HG03439 (cell line): ENCODE measurements around the gene SLC2A2.
A peak's percentile ranks its signal among the peaks of the same experiment; 100 is the strongest.
"Not testable (repeated sequence)": the region's sequence is repeated elsewhere in the genome, so short reads cannot be mapped to it uniquely, and the experiment has no call there.

Experiments used
- ATAC-seq: cut with Tn5 transposase; IDR thresholded peaks from one replicate; pipeline ENCODE4 v1.9.1; 2021; ENCODE audit warnings: mild to moderate bottlenecking, moderate library complexity; ENCODE audit not compliant: unreplicated experiment

Gene SLC2A2

DNA sequence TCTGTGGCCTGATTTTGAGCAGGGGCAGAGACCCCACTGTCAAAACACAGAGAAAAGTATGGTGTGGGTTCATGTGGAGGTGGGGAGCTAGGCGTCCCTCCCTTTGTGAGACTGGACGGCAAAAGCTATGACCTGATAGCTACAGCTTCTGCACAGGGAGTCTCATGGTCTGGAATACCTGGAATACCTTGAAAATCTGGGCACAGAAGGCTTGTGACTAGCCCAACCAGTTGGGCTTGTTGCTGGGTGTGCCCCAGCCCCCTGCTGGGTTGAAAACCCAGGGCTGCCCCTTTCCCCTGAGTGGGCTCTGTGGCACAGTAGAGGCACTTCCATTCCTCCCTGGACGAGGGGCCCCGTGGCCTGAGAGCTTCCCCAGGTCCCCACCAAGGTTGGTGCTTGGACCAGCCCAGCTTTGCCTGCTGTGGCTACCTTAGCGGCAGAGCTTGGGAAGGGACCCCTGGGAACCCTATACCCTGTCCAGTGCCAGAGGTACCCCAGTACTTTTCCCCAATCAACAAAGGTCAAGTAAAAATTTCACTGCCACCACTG lies 37.3 kb downstream of the SLC2A2 start:
- ATAC-seq, result no peak

DNA sequence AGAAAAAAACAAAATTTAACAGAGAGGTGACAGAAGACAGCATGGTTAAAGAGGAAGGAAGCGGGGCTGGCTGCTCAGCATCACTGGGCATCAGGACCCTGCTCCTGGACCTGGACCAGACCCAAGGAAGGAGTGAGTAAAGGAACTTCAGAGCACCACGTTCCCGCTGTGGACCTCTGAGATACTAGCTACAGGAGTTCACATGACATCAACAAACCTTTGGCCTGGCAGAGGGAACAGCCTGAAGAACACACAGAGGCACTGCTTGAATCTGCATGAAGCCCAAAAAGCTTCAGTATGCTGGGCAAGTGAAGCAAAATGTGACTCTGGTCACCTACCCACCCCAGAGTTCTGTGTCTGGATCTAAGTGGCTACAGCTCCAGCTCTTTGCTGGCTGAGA lies 38.1 kb downstream of the SLC2A2 start:
- ATAC-seq, result no peak

DNA sequence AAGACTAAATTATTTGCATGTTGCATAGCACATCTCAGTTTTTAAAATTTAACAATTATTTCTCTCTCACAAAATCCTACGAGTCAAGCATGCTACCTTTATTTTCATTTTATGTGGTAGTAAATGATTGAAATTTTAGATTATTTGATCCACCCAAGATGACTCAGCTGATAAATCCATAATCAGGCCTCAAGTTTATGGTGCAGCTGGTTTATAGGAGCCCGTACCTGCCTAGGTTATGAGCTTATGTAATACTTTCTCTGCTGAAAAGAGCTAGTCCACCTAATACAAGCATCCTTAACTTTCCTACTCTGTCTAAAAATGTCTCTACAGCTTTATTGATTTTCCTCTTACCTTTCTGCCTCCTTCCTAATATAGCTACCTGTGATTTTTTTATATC lies 41.2 kb downstream of the SLC2A2 start:
- no peak for ATAC-seq

DNA sequence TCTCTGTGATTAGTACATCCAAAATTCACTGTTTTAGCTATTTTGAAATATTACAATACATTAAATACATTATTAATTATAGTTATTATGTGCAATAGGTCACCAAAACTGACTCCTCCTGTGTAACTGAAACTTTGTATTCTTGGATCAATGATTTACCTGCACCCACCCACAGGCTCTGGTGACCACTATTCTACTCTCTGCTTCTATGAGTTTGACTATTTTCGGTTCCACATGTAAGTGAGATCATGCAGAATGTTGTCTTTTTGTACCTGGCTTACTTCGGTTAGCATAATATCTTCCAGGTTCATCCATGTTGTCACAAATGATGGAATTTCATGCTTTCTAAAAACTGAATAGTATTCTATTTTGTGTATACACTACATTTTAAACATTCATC lies 43.8 kb downstream of the SLC2A2 start:
- ATAC-seq, result peak; percentile 85

DNA sequence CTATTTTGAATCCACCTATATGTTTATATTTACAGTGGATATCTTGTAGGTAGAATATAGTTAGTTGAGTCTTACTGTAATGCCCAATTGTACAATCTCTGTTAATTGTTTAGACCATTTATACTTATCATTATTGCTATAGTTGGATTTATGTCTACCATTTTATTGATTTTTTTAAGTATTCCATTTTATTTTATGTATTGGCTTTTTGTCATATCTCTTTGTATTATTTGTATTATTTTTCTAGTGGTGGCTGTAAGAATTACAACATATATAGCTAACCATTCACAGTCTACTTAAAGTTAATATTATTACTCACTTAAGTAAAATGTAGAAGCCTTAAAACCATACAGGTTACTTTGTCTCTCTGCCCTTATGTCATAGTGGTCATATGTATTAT lies 46.1 kb downstream of the SLC2A2 start:
- ATAC-seq, result no peak

DNA sequence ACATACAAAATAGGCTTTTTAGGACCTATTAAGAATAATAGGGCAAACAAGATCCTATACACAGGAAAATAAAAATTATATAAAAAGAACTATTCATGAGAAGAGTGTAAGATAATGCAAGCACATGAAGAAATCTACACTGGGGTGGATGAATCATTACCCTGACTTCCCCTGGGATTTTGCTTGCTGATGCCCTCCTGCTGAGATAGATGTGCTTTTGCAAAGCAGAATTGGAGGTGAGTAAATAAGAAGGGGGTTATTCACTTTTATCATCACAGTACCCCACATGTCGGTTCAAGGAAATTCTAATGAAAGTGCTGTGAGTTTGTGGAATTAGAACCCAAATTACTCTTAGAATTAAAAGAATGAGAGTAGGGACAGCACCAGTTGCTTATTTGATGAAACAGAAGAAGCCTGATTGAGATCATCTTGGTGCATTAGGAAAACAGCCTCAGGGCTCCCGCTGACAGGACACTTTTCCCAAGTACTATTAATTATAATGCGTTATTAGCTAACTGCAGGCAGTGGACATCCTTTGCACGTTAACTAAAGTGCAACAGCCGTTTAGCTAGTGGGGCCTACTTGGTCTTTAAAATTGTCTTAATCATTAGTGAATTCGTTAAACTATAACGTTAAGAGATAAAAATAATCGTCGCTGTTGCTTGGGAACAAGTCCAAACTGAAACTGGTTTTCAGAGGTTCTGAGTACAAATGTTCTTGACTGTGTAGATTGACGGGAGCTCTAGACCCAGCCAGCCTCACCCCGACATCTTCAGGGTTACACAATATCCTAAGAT lies 48.4 kb downstream of the SLC2A2 start:
- ATAC-seq, result no peak

DNA sequence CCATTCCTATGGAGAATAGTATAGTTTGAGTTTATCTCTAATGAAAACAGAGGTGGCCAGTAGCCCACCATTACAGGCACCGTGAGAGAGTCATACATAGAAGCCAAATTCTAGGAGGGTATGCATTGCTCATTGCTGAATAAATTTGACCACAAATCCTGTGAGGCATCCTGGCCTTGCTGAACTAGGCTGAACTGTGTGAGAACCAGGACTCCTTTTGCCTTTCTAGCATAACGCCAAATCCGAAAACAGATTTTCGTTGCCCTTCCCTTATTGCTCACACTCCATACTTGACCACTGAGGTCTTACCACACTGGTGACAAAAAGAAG lies 50.4 kb downstream of the SLC2A2 start:
- ATAC-seq, result no peak

DNA sequence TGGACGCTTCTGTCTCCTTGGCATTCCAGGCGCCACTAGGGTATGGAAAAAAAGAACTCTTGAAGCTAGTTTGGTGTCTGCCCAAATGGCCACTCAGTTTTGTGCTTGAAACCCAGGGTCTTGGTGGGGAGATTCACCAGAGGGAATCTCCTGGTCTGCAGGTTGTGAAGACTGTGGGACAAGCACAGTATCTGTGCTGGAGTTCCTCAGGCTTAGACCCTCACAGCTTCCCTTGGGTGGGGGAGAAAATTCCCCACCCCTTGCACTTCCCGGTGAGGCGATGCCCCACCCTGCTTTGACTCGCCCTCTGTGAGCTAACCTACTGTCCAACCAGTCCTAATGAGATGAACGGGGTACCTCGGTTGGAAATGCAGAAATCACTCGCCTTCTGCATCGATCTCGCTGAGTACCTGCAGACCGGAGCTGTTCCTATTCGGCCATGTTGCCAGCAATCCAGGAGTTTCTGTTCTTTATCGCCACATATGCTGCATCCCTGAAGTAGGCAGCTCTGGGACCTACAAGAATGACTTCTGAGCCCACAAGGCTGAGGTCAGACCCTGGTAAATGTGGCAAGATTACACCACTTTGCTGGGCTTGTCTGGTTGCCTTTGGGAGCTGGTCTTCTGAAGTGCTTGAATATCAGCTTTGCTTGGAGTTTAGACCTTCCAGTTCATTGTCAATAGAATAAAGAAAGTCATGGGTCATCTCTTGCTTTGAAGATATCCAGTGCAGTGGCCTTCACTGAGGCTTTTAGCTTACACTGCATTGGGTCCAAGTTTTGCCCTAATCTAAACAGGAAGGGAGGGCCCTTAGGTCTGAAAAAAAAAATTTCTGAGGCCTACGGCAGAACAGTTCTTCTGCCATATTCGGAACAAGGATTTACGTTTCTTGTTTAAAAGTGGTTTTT lies 51.0 kb downstream of the SLC2A2 start:
- no peak for ATAC-seq

DNA sequence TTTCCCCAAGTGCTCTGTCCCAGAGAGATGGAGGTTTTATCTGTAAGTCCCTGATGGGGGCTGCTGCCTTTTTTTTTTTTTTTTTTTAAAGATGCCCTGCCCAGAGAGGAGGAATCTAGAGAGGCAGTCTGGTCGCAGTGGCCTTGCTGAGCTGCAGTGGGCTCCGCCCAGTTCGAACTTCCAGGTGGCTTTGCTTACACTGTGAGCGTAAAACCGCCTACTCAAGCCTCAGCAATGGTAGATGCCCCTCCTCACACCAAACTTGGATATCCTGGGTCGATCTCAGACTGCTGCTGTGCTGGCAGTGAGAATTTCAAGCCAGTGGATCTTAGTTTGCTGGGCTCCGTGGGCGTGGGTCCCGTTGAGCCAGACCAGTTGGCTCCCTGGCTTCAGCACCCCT lies 51.6 kb downstream of the SLC2A2 start:
- no peak for ATAC-seq

DNA sequence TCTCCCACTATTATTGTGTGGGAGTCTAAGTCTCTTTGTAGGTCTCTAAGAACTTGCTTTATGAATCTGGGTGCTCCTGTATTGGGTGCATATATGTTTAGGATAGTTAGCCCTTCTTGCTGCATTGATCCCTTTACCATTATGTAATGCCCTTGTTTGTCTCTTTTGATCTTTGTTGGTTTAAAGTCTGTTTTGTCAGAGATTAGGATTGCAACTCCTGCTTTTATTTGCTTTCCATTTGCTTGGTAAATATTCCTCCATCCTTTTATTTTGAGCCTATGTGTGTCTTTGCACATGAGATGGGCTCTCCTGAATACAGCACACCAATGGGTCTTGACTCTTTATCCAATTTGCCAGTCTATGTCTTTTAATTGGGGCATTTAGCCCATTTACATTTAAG lies 53.6 kb downstream of the SLC2A2 start:
- ATAC-seq, result not testable (repeated sequence)

DNA sequence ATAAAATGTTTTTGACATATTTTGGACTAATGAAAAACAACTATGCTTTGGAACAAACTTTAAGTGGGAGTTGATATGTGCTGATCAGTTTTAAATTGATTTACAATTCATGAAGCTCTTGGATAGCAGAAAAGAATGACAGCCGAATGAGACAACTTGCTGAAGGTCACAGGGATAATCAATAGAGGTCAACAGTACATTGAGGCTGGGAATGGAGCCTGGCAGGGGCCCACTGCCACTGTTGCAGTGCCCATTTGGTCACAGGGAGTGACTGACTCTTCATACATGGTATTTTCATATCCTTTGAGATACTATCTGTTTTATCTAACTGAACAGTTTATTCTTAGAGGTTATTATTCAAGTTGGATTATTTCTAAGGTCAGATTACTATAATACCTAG lies 59.4 kb downstream of the SLC2A2 start:
- no peak for ATAC-seq

DNA sequence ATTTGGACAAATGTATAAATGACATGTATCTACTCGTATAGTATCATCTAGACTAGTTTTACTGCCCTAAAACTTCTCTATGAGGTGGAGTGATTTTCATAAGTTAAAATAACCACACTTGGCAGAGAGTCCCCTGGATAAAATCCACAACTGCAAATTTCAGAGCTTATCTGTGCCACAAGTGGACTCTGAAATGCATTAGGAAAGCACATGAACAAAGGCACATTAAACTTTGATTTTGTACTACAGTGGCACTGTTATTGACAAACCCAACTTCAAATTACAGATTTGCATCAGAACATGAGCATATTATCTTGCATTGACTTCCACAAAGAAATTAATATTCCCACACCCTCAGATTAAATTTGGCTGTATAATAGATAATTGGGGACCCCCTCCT lies 60.0 kb downstream of the SLC2A2 start:
- no peak for ATAC-seq

DNA sequence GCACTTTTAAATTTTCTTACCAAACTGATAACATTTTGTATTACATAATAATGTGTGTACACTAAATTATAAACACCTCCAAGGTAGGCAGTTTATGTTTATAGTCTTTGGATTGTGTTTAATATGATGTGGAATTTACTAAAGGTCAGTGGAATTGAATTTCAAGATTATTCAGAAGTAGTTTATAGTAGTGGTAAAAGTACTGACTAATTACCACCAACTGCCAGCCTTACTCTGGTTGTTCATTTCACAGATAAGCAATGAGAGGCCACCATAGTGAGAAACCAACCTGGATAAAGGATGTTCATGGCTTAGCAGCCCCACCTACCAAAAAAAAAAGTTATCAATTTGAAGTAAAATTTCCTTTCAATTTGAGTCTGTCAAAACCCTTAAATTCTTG lies 64.1 kb downstream of the SLC2A2 start:
- ATAC-seq, result no peak

DNA sequence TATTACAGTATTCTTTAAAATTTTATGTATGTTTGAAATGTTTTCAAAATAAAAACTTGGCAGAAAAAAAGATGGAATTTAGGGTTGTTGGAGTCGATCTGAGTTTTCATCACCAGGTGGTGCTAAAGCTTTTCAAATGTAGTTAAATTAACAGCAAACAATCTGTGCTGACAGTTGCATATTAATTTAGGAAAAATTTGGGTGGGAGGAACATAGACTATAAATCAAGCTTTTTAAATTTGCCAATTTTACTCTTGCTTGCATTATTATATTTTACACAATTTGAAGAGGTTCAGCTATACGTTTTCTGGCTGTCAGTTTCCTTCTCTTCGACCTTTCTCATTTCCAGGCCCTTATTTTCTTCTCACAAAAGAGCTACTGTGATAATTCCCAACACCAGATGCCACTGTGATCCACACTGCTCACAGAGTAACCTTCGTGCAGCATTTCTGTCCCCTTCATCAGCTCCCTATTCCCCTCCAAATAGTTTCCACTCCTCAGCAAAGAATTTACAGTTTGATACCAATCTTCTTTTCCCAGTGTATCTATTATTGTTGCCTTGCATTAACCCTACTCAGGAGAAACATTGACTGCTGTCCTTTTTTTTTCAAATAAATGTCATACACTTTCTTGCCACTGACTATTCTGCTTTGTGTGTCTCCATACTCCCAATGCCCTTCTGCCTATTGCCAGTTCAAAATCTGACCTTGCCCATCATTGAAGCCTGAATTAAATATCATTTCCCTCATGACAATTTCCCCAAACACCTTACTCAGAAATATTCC lies 64.7 kb downstream of the SLC2A2 start:
- ATAC-seq, result no peak

DNA sequence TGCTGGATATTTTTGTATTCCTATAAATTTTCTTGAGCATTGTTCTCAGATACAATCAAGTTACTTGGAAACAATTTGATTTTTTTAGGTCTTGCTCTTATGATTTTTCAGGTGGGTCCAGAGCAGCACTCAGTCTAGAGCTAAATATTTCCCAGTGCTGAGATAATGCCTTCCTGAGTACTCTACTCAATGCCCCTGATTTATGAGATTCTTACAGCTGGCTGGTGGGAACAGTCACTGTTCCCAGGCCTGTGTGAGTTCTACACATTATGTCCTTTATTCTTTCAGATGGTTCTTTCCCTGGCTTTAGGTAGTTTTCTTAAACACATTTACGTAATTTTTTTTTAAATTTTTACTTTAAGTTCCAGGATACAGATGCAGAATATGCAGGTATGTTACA lies 67.1 kb downstream of the SLC2A2 start:
- ATAC-seq, result no peak

DNA sequence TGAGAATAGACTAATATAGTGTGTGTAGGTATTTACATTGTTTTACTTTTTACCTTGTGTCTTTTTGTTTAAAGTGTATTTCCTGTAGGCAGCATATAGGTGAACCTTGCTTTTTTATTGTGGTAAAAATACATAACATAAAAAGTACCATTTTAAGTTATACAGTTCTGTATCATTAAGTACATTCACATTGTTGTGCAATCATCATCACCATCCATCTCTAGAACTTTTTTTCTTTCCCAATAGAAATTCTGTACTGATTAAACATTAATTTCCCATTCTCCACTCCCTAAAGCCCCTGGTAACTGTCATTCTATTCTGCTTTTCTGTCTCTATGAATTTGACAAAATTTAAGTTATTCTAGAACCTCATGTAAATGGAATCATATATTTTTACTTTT lies 69.9 kb downstream of the SLC2A2 start:
- no peak for ATAC-seq

DNA sequence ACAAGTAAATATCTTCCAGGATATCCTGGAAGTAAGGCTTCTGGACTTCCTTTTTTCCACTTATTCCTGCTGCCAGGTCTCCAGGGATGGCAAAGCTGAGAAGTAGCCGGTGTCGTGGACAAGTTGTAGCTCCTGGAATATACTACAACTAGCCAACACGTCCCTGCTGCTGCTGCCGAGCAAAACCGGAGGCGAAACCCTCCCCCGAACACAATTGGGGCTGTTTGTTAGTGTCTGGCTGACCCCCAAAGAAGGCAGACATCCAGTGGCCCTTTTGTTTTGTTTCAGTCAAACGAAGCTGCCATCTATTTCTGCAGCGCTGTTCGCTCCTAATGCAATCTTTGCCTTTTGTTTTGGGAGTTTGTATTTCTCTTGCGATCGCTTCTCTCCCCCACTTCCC lies 72.8 kb downstream of the SLC2A2 start:
- no peak for ATAC-seq

DNA sequence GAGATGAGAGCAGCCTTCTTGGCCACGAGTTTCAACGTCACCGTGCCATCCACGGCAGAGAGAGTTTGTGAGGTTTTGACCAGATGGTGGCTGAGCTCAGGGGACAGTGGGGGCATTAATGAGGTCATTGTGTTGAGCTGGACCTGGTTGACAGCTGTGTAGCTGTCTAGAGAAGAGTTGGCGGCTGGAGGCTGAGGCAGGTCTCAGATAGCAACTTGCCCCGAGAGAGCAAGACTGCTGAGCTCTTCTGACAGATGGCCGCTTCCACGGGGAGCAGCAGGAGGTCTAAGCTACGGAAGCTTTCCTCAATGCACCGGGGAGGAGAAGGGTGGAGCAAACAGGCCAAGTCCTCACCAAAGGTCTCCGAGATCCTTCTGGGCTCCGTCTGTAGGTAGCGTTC lies 73.3 kb downstream of the SLC2A2 start:
- no peak for ATAC-seq

DNA sequence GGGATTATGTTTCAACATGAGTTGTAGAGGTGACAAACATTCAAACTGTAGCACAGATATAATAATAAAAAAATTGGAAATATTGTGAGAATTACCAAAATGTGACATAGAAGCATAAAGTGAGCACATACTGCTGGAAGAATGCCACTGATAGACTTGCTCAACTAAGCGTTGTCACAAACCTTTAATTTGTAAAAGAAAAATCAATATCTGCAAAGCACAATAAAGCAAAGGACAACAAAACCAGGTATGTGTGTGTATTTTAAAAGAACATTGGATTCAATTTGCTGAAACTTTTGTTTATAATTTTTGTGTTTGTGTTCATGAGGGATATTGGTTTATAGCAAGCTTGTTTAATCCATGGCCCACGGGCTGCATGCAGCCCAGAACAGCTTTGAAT lies 77.3 kb downstream of the SLC2A2 start:
- no peak for ATAC-seq

DNA sequence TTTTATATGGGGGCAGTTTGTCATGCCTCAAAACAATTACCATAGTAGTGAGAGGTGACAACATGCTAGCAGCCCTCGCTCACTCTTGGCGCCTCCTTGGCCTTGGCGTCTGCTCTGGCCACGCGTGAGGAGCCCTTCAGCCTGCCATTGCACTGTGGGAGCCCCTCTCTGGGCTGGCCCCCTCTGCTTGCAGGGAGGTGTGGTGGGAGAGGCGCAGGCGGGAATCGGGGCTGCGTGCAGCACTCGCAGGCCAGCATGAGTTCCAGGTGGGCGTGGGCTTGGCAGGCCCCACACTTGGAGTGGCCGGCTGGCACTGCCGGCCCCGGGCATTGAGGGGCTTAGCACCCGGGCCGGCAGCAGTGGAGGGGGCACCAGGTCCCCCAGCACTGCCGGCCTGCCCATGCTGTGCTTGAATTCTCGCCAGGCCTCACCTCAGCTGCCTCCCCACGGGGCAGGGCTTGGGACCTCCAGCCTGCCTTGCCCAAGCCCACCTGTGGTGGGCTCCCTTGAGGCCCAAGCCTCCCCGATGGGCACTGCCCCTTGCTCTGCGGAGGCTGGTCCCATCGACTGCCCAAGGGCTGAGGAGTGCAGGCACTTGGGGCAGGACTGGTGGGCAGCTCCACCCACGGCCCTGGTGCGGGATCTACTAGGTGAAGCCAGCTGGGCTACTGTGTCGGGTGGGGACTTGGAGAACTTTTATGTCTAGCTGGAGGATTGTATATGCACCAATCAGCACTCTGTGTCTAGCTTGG lies 79.3 kb downstream of the SLC2A2 start:
- no peak for ATAC-seq
